HG03457 (cell line): ENCODE results near the gene METTL4.

Experiments
- ATAC-seq: cut with Tn5 transposase; IDR thresholded peaks from one replicate; pipeline ENCODE4 v1.9.1; 2021; ENCODE audit warnings: moderate number of reproducible peaks; ENCODE audit not compliant: unreplicated experiment

METTL4 gene

DNA sequence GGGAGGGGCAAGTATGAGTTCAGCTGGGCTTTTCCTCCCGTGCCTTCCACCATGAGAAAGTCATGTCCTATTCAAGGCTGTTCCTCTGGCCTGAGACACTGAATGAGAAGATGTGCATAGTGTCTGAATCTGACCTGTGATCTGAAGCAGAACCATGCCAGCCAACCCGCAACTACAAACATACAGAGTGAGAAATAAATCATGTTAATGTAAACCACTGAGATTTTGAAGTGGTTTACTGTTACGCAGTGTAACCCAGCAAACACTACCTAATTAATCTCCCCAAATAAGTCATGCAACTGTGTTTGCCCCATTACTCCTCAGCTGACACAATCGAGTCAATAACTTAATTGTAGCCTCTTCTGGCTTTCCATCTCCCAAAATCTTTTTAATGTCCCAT lies 49.2 kb downstream of the METTL4 start:
- ATAC-seq = no peak

DNA sequence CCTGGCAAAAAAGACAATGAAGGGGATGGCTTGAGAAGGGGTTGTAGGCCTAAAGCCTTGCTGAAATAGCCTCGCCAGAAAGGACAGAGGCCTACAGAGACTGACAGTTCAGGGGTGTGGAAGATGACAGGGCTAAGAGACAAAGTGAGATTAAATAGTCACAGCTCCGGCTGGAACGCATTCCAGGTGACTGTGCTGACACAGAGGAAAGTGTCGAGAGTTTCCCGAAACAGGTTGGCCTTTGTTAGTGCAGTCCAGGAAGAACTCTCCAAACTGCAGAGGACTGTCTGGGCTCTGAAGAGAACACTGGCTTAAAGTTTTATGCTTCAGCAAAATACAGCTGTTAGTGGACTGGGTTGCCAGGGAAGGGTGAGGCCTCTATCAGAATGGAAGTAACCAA lies 52.8 kb downstream of the METTL4 start:
- no peak for ATAC-seq

DNA sequence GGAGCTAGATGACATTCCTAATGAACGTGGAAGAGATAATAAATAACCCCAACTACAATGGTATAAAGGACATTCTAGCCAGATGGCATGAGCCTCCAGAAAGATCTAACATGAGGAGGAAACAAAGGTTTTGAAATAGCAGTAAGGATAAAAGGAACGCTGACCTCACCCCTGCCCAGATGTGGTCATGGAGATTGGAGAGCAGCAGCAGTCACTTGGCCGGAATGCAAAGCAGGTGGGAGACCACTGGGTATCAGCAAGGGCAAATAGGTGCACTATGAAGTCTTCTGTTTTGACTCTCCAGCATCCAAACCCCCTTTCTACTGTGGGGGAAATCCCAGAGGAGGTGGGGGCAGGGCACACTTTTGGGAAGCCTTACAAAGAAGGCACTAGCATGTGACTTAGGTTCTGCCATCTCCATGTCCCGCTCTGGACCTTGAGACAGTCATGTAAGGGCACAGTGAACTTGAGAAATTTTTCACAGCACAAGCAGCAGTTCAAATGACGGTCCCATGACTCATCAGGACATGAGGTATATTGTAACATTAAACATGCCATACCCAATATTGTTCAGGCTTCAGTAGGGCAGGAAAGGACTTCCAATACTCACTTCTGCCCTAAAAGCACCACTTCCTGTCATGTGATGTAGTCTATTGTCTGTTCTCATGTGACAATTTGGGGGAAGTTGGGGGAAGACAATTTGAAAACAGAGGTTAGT lies 55.2 kb downstream of the METTL4 start:
- no peak for ATAC-seq

DNA sequence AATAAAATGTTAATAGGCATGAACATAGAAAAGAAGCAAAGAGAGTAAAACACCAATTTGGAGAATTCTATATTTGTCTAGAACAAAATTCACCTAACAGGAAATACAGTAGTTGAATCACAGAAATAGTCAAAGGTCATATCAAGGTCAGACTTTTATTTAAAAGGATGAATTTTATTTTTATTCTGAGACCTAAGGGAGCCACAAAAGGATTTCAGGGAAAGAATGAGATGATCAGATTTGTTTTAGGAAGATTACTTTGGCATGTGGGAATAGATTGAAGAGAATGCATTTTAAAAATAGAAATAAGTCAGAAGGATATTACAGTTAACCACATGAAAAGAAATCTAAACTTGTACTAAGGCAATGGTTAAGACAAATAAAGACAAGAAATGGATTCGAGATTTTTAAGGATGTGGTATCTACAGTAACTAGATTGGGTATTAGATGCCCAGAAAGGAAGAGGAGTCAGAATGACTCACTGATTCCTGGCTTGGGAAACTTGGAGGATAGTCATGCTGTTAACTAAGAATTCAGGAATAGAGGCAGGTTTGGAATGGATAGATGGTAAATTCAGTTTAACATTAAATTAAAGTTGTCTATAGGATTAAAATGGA lies 56.0 kb downstream of the METTL4 start:
- ATAC-seq = no peak

DNA sequence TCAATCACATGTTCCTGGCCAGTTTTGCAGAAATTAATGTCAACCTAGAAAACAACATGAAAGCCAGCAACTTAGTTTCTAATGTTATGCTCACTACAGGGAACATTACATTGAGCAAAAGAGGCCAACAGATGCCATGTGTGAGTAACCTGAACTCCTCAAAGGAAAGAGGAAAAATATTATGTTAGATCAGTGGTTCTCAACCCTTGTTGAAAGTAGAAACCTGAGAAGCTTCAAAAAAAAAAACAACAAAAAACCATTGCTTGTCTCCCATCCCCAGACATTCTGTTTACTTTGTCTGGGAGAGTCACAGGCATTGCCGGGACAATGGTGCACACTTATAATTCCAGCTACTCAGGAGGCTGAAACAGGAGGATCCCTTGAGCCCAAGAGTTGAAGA lies 57.7 kb downstream of the METTL4 start:
- ATAC-seq = no peak

DNA sequence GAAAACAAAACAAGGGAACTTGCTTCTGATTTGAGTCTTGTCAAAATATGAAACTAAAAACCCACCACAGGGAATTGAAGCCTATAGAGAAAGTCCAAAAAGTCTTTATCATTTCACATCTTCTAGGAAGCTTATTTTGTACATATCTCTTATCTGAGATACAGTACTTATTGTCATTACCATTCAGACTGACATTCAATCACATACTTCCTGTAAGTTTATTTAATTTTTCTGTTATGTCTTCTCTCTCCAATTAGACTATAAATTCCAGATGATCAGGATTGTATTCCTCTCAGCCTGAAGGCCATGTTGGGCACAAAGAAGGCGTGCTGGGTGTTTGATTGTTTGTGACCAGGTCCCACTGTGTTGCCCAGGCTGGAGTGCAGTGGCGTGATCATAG lies 59.2 kb downstream of the METTL4 start:
- ATAC-seq = no peak

DNA sequence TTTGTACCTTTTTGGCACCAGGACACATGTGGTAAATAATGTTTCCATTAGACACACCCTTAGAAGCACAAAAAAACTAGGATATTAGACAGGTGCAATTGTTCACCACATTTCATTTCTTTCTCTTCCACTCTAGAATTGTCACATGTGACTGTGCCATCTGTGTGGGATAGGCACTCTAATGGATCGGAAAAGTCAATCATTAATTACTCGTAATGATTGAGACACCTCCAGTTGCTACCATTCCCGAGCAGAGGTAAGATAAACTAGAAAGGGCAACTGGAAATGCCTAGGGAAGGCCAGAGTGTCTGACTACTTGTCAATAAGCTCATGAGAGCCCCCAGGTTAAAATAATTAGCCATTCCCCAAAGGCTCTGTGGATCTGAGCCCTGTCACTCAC lies 59.9 kb downstream of the METTL4 start:
- no peak for ATAC-seq

DNA sequence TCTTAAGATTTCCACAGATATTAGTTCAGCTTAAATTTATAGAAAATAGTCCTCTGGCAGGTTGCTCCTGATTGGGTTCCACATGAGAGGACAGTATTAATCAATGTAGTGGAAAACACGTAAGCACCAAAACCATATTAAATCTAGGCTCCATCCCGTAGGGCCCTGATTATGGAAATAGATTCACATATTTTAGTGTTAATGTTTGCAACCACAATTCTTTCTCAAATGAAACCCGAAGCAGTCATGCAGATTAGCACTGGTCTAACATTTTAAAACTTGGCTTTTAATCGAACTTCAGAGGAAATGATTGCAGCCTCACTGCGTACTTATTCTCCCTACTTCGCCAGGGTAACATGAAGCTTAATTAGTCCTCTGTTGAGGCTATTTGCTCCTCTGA lies 60.9 kb downstream of the METTL4 start:
- no peak for ATAC-seq

DNA sequence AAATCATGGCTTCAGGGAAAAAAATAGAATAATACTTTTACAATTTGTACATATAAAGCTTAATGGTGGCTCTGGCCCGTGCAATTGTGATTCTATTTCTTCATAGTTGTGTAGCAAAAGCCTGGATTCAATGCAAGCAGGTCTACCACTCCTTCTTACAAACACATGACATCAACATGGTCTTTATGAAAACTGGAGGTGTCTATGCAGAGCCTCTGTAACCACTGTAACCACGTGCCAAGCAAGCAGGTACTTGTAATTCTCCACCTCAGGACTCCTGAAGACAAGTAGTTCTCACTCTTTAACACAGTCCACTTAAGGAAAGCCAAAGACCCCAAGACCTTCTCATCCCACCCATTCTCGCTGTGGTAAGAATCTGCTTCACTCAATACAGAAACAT lies 62.6 kb downstream of the METTL4 start:
- no peak for ATAC-seq

DNA sequence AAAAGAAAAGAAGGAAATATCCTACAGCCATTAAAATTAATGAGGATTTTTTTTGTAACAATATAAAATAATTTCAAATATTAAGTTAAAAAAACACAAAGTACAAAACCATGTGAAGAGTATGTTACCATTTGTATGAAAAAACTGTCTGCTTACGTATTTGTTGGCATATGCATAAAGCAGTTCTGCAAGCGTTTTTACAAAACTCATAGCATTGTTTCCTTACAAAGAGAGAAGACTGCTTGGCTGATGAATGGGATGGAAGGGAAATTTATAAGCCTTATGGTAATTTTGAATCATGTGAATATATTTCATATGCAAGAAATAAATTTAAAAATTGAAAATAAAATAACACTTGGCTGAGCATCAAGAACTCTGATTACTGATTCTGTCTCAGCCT lies 63.1 kb downstream of the METTL4 start:
- ATAC-seq = no peak

DNA sequence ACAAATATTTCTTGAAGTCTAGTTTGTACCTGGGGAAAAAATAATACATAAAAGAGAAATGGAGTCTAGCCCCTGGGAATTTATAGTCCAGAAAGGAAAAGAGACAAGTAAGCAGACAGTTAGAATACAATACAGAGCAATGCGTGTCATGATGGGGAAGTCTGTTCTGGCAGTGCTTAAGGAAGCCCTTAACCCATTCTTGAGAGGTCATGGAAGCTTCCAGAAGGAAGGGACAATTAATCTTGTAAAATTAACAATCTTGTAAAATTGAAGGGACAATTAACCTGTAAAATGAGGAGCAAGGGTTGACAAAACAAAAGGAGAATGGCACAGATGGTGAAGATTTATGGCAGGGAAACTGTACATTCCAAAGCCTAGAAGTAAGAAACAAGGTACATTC lies 66.7 kb downstream of the METTL4 start:
- no peak for ATAC-seq

DNA sequence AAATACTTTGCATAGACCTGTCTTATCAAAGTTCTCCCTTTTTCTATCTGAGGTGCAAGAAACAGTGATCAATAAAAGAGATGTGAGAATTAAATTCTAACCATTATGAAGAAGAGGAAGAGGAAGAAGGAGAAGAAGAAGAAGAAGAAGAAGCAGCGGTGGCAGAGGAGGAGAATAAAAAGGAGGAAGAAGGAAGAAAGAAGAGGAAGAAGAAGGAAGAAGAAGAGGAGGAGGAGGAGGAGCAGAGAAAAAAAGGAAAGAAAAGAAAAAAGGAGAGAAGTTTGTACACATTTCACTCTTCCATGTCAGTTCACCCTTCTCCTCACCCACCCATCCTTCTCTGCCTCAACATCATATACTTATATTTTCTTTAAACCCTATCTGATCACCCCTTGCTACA lies 68.4 kb downstream of the METTL4 start:
- ATAC-seq = no peak

DNA sequence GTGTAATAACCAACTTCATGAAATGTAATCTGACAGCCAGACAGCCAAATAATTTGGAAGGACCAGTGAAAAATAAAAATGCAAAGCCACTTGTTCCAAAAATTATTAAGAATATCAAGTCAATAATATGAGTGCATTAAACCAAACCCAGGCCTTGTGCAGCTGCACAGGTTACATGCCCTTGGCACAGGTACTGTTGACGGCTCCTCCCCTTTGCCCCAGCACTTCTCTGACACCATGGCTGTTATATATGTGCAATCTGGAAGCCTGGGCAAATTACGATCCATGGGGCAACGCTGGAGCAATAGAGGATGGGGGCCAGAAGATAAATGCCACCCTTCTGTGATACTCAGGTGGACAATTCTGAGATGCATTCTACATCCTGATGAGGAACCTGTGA lies 68.9 kb downstream of the METTL4 start:
- no peak for ATAC-seq

DNA sequence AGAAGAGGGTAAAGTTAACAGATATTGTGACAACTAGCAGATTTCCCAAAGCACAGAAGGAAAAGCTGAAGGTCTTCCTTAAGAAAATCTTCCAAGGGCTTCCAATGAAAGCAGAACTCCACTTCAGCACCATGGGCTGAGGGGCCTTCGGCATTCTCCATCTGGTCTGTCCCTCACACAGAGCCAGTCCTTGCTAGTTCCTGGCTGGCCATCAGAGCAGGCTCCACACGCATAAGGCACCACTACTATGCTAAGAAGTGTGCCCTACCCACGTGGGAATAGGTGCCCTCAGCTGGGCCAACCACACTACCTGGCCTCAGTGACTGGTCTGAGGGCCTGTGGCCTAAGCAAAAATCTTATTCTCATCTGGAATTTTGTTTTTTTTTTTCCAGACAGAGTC lies 73.5 kb downstream of the METTL4 start:
- ATAC-seq = no peak

DNA sequence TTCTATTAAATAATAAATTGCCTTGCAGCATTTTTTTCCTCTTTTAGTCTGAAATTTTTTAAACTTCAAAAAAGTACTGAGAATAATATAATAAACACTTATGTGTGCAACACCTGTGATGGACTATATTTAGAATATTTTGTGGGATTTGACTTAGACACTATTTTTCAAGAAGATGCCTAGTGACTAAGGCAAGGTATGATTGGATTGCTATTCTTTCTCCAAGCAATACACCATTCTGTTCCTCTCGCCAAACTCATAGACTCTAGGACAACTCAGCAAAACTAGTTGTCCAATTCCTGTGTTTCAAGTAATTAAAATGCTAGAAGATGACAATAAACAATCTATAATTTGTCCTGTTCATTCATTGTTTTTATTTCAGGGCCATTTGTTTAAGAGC lies 75.9 kb downstream of the METTL4 start:
- no peak for ATAC-seq

DNA sequence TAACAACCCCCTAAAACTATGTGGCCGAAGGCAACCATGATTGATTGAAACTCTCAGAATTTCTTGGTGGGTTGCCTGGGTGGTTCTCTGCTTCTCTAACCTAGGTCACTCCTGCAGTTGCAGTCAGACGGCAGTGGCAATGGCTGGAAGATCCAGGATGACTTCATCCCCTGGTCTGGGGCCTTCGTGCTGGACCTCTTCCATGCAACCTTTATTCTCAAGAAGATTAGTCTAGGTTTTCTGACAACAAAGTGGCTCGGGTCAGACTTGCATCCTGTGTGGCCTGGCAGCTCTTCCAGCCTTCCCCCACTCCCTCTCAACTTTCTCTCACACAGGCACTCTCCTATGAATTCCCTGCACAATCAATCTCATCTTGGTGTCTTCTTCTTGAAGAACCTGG lies 76.4 kb downstream of the METTL4 start:
- ATAC-seq = no peak
